ENCODE results near the gene SPOCK2. TPM values are rescaled to one million over a fixed set of nuclear protein-coding genes. Genes with fewer than 3 reads are reported as not detected.

The SPOCK2 gene
- total and polyA plus RNA-seq, 2 donors (not counting 1 experiment from before 2014, with no cell fraction given): 0.02 to 0.33 TPM

DNA sequence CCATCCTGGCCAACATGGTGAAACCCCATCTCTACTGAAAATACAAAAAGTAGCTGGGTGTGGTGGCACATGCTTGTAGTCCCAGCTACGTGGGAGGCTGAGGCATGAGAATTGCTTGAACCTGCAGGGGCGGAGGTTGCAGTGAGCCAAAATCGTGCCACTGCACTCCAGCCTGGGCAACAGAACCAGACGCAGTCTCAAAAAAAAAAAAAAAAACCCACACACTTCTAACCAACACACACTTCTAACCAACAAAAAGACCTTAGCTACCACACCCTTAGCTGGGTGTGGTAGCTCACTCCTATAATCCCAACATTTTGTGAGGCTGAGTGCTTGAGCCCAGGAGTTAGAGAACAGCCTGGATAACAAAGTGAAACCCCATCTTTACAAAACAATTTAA, 33.9 kb upstream of the SPOCK2 start:
- H3K27ac ChIP-seq (ENCODE audit: insufficient read depth, low read length): no peak overlapping the region
- TF ChIP-seq EZH2 (IDR thresholded peaks at IDR 0.05; ENCODE audit: low read length, missing control alignments) (no peak), CTCF (conservative IDR thresholded peaks at IDR 0.05 in 1 of 2, IDR thresholded peaks at IDR 0.05 in 1 of 2; ENCODE audit: low read depth in 1 of 2, low read length in 2 of 2) (no peak)
- H3K4me2 ChIP-seq (ENCODE audit: extremely low read depth, insufficient read depth, low read length): no peak overlapping the region
- H2AFZ ChIP-seq (ENCODE audit: low read length): no peak overlapping the region
- no peak overlapping the region for H3K4me3 ChIP-seq (replicated peaks in 1 of 4; ENCODE audit: control extremely low read depth in 1 of 4, insufficient read depth in 1 of 4, low read depth in 3 of 4, low read length in 4 of 4)
- no peaks in the 10 kb centered on the region for H3K4me1 ChIP-seq (ENCODE audit: control insufficient read depth, extremely low read depth, insufficient read depth, low read length)
- DNase-seq (ENCODE audit: low read depth in 2 of 2): no peak
- no peaks in the 10 kb centered on the region for H3K79me2 ChIP-seq (ENCODE audit: control insufficient read depth, insufficient read depth, low read length)
- no peaks in the 10 kb centered on the region for H3K36me3 ChIP-seq (ENCODE audit: control insufficient read depth, insufficient read depth, low read length)
- H3K9me3 ChIP-seq (ENCODE audit: control insufficient read depth, insufficient read depth, low read depth, low read length): no peaks in the 10 kb centered on the region
- H4K20me1 ChIP-seq (ENCODE audit: control insufficient read depth, extremely low read depth, insufficient read depth, low read length): no peaks in the 10 kb centered on the region
- H3K9ac ChIP-seq (ENCODE audit: insufficient read depth, low read length): no peak overlapping the region
- H3K27me3 ChIP-seq (ENCODE audit: control insufficient read depth, insufficient read depth, low read length): no peaks in the 10 kb centered on the region

DNA sequence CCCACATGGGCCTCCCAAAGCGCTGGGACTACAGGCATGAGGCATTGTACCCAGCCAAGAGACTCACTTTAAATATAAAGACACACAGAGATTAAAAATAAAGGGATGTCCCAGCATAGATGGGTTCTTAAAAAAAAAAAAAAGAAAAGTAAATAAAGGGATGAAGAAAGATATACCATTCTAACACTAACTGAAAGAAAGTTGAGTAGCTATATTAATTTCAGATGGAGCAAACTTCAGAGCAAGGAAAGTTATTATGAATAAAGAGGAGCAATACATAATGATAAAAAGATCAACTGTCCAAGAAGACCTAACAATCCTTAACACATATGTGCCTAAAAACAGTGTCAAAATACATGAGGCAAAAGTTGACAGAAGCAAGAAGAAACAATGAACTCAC, 33.0 kb upstream of the SPOCK2 start:
- H3K9me3 ChIP-seq (ENCODE audit: control insufficient read depth, insufficient read depth, low read depth, low read length): no peaks in the 10 kb centered on the region
- TF ChIP-seq CTCF (conservative IDR thresholded peaks at IDR 0.05 in 1 of 2, IDR thresholded peaks at IDR 0.05 in 1 of 2; ENCODE audit: low read depth in 1 of 2, low read length in 2 of 2): no peak
- no peak for TF ChIP-seq EZH2 (IDR thresholded peaks at IDR 0.05; ENCODE audit: low read length, missing control alignments)
- H3K36me3 ChIP-seq (ENCODE audit: control insufficient read depth, insufficient read depth, low read length): no peaks in the 10 kb centered on the region
- H3K4me3 ChIP-seq (replicated peaks in 1 of 4; ENCODE audit: control extremely low read depth in 1 of 4, insufficient read depth in 1 of 4, low read depth in 3 of 4, low read length in 4 of 4): no peak overlapping the region
- H4K20me1 ChIP-seq (ENCODE audit: control insufficient read depth, extremely low read depth, insufficient read depth, low read length): no peaks in the 10 kb centered on the region
- H3K9ac ChIP-seq (ENCODE audit: insufficient read depth, low read length): no peak overlapping the region
- no peak overlapping the region for H3K27ac ChIP-seq (ENCODE audit: insufficient read depth, low read length)
- DNase-seq (ENCODE audit: low read depth in 2 of 2): no peak
- H2AFZ ChIP-seq (ENCODE audit: low read length): no peak overlapping the region
- H3K4me2 ChIP-seq (ENCODE audit: extremely low read depth, insufficient read depth, low read length): no peak overlapping the region
- no peaks in the 10 kb centered on the region for H3K79me2 ChIP-seq (ENCODE audit: control insufficient read depth, insufficient read depth, low read length)
- no peaks in the 10 kb centered on the region for H3K27me3 ChIP-seq (ENCODE audit: control insufficient read depth, insufficient read depth, low read length)
- no peaks in the 10 kb centered on the region for H3K4me1 ChIP-seq (ENCODE audit: control insufficient read depth, extremely low read depth, insufficient read depth, low read length)

DNA sequence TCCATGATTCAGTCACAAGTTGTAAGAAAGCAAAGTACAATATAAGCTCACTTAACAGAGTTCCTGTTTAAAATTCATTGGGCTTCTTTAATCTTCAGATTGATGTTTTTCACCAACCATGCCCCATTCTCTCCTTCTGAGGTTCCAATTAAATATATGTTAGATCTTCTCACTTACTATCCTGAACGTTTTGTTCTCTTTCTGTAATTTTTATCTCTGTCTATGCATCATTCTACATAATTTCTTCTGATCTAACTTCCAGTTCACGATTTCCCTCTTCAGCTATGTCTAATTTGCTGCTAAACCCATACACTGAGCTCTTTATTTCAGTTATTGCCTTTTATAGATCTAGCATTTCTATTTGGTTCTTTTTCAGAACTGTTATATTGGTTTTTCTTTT, 28.0 kb upstream of the SPOCK2 start:
- no peak overlapping the region for H3K4me2 ChIP-seq (ENCODE audit: extremely low read depth, insufficient read depth, low read length)
- H3K4me3 ChIP-seq (replicated peaks in 1 of 4; ENCODE audit: control extremely low read depth in 1 of 4, insufficient read depth in 1 of 4, low read depth in 3 of 4, low read length in 4 of 4): no peak overlapping the region
- DNase-seq (ENCODE audit: low read depth in 2 of 2): no peak
- H4K20me1 ChIP-seq (ENCODE audit: control insufficient read depth, extremely low read depth, insufficient read depth, low read length): no peaks in the 10 kb centered on the region
- H3K9me3 ChIP-seq (ENCODE audit: control insufficient read depth, insufficient read depth, low read depth, low read length): no peaks in the 10 kb centered on the region
- H3K27ac ChIP-seq (ENCODE audit: insufficient read depth, low read length): no peak overlapping the region
- H3K27me3 ChIP-seq (ENCODE audit: control insufficient read depth, insufficient read depth, low read length): no peaks in the 10 kb centered on the region
- H3K9ac ChIP-seq (ENCODE audit: insufficient read depth, low read length): no peak overlapping the region
- H3K79me2 ChIP-seq (ENCODE audit: control insufficient read depth, insufficient read depth, low read length): no peaks in the 10 kb centered on the region
- TF ChIP-seq EZH2 (IDR thresholded peaks at IDR 0.05; ENCODE audit: low read length, missing control alignments): no peak
- H3K36me3 ChIP-seq (ENCODE audit: control insufficient read depth, insufficient read depth, low read length): no peaks in the 10 kb centered on the region
- H2AFZ ChIP-seq (ENCODE audit: low read length): no peak overlapping the region
- H3K4me1 ChIP-seq (ENCODE audit: control insufficient read depth, extremely low read depth, insufficient read depth, low read length): no peaks in the 10 kb centered on the region

All from fibroblast of lung (primary cell).